GM18873 (cell line): ENCODE data around the gene NBAS.
"Not testable (repeated sequence)": the region's sequence is repeated elsewhere in the genome, so short reads cannot be mapped to it uniquely, and the experiment has no call there.

Source experiments
- ATAC-seq: cut with Tn5 transposase; IDR thresholded peaks from one replicate; pipeline ENCODE4 v1.9.1; 2021; ENCODE audit warnings: mild to moderate bottlenecking, moderate library complexity, moderate number of reproducible peaks; ENCODE audit not compliant: unreplicated experiment, low FRiP score

The NBAS gene

DNA sequence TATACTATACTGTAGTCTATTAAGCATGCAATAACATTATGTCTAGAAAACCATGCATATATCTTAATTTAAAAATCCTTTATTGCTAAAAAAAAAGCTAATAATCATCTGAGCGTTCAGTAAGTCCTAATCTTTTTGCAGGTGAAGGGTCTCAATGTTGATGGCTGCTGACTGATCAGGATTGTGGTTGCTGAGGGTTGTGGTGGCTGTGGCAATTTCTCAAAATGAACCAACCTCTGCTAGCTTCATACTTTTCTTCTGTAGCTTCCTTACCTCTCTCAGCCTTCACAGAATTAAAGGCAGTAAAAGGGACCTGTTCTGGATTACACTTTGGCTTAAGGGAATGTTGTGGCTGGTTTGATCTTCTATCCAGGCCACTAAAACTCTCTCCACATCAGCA, 235.8 kb downstream of the NBAS start:
- no peak for ATAC-seq

DNA sequence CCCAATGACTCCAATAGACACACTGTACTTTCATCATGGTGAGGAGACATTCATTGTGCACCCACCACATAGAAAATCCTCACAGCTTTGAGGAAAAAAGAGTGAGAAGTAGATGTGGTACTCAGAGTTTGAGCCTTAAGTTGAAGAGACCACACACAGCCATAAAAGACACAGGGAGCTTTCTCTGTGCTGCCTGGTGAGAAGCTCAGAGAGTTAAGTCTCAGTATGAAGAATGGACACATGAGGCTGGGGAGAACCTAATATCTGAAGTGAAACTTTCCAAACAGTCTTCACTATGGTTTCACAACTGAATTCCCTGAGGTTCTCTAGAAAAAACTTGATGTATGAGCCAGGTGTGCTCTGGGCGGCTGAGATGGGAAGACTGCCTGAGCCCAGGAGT, 237.9 kb downstream of the NBAS start:
- no peak for ATAC-seq

DNA sequence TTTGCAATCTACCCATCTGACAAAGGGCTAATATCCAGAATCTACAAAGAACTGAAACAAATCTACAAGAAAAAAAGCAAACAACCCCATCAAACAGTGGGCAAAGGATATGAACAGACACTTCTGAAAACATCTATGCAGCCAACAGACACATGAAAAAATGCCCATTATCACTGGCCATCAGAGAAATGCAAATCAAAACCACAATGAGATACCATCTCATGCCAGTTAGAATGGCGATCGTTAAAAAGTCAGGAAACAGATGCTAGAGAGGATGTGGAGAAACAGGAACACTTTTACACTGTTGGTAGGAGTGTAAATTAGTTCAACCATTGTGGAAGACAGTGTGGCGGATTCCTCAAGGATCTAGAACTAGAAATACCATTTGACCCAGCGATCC, 239.7 kb downstream of the NBAS start:
- not testable (repeated sequence) for ATAC-seq

DNA sequence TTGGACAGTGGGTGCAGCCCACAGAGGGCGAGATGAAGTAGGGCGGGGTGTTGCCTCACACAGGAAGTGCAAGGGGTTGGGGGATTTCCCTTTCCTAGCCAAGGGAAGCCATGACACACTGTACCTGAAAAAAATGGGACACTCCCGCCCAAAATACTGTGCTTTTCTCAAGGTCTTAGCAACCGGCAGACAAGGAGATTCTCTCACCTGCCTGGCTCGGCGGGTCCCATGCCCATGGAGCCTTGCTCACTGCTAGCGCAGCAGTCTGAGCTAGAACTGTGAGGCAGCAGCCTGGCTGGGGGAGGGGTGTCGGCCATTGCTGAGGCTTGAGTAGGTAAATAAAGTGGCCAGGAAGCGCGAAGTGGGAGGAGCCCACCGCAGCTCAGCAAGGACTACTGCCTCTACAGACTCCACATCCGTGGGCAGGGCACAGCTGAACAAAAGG, 244.7 kb downstream of the NBAS start:
- ATAC-seq = no peak

DNA sequence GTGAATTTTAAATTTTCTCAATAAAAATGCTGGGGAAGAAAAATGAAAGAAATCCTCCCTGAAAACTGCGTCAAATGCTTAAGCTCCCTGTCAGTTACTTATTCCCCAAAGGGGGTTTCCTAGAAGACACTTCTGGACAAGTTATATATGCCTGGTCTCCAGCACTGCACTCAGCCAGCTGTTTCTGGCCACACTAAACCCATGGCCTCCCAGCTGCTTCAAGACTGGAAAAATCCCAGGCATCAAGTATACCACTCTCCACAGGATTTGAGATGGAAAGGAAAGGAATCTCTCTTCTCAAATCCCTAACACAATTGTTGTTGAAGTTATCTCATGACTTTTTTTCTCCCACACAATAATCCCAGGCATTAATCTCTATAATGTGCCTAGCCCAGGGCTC, 245.7 kb downstream of the NBAS start:
- ATAC-seq = no peak

DNA sequence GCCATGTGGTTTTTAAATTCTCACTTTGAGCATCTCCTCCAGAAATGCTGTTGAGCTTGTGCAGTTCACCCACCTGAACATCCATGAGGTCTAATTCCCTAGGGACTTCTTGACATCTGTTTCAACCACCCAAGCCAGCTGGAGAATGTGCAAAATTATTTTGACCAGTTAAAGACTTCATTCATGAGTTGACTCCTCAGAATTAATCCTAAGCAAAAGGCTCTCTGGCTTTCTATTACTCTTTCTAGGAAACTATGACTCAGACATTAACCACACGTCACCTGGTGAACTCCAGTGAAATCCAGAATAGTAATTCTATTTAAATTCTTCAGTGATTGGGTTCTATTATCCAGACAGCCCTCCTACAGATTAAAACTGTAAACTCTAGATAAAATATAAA, 247.5 kb downstream of the NBAS start:
- ATAC-seq = peak; percentile 64

DNA sequence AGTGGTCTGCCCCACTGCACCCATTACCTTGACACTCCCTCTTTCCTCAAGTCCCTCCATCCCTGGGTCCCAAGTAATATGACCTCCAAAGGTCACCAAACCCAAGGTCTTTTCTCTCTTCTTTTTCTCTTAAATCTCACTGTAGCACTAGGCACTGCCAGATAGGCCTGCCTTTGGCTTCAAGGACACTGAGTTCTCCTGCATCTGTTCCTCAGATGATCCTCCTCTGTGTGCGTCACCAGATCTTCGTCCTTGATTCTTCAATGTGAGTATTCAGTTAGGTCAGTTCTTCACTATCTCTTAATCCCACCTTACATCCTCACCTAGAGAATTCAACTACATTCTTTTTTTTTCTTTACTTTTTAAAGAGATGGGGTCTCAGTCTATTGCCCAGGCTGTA, 249.2 kb downstream of the NBAS start:
- no peak for ATAC-seq

DNA sequence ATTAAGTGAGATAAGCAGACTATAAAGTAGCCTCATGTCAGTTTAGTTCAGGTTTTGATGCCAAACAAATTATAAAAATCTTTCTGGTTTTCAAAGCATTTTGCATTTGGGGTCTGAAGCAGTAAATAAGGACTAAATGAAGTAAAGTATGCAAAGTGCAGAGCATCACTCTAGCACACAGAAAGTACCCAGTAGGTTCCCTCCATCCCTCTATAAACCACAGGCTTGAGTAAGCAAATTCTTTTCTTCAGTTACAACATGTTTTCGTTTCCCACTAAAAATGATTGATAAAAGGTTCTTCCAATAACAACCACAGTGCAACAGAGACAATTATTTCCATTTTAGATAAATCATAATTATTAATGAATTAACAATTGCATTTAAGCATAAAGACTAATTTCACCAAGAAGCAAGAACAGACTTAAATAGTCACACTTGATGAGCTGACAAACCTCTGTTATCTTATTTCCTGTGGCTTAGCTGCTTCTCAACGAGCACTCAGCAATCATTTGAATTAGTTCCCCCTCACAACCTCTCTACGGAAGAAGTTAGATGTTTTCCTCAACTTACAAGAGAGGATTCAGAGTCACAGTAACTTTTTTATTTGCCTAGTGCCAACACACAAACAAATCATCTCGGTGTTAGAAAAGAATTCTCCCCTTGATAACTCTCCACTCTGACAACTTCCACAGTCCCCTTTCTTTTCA, 249.8 kb downstream of the NBAS start:
- ATAC-seq = peak; percentile 66

DNA sequence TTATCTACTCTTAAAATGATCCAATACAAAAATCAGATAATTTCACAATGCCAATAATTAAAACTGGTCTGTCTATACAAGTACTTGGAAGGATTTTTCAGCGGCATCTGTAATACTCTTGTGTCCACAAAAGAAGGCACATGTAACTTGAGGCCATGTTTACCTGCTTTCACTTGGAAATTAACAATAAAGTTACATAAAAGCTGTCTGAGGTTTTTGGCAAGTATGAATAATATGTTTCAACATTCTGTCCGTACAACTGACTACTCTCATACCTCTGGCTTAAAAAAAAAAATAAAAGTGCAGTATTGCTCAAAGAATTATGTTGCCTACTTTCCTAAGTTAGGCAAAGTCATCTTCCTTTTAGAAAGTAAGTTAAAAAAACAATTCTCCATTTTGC, 253.6 kb downstream of the NBAS start:
- ATAC-seq = no peak

DNA sequence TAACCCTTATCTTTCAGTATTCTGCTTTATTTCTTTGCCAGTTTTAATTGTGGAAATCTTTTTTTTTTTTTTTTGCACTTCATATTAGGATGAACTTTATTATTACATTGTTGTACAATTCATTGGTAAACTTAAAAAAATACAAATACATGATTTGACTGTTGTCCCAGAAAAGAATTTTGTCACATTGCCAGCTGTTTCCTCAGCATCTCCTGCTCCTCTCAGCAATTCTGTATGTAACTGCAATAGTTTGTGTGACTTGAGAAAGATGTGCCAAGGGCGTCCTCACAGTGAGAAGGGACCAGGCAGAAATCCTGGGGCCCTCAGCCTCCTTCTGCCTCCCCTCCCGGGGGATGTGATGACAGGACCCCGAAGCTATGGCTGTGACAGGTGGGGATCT, 254.4 kb downstream of the NBAS start:
- ATAC-seq = no peak

DNA sequence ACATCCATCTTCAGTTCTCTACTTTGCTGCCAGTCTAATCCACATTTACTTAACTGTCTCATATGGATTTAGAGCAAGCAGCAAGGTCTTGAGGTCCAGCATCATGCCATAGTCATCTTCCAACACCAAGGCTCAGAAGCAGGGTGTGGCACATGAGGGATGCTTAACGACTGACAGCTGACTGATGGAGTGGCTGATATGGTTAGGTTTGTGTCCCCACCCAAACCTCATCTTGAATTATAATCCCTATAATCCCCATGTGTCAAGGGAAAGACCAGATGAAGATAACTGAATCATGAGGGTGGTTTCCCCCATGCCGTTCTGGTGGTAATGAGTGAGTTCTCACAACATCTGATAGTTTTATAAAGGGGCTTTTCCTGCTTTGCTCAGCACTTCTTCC, 257.3 kb downstream of the NBAS start:
- ATAC-seq = no peak

DNA sequence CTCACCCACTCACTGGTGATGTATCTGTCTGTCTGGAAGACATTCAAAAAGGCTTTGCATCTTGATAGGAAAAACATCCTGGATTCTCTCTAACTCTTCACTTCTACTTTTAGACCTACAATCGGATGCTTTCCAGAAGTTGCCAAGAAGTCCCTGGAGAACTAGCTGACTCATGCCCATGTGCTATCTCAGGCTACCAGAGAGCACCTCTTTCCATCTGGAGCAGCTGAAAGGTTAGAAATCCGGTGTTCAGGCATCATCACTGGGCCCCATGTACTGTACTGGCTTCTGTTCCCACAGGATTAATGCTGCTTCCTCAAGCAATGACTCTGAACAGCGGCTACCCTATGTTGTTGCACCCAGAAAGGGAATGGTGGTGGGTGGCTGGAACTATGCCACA, 259.0 kb downstream of the NBAS start:
- ATAC-seq = no peak

DNA sequence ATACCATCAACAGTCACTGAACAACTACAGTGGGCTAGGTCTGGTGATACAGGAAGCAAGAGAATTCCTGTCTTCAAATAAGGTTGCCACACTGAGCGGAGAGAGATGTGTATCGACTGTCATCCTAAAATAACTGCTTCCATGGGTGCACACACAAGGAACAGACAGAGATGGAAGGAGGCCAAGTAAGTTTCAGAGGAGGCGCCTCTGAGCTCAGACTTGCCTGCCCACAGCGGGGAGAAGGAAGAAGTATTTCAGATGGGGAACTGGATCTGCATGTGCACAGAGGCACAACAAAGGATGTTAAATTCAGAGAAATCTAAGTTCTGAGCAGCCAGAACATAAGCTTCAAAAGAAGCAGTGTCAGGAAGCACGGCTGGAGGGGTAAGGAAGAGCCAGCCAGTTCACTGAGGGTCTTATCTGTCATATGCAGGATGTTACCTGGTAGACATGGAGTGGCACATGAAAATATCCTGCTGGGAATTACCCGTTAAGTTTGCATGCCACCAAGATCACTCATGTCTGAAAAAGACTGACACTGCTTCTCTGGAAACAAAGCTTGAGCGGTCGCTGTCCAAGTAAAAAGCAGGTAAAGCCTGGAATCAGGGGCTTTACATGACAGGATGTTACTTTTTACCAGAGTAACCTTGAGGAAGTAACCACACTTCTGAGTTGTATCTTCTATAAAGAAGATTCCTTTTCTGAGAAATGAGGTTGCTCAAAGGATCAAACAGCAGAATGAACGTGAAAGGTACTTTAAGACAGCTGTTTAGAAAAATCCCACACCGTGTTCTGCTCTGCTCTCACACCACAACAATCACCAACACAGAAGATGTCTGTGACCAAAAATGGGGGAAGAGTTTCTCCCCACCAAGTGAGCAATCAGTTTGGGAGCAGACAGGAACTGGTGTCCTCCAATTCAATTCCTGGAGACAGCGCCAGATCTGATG, 260.2 kb downstream of the NBAS start:
- ATAC-seq = no peak

DNA sequence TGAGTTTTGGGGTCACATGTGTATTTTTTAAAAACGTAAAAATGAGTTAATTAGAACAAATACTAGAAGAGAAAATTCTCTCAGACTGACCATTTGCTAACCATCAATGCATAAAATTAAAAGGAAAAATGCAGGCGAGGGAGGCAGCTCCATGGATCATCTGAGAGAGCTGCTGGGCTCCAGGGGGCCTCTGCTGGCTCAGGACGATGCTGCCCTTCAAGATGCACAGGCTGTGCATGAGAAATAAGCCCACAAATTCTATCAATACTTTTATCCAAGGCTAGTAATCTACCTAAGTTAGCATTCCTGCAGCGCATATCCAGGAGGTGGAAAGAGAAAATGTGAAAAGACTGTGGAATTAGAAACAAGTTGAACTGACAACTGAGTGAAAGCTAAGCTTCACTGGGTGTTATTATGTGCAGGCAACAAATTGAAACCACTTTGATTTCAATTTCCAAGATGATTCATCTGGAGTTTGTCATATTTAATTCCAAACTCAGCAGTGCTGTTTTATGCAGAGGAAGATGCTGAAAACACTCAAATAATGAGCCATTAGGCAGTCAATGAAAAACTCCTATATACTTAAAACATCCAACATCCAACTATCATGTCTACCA, 261.1 kb downstream of the NBAS start:
- no peak for ATAC-seq

DNA sequence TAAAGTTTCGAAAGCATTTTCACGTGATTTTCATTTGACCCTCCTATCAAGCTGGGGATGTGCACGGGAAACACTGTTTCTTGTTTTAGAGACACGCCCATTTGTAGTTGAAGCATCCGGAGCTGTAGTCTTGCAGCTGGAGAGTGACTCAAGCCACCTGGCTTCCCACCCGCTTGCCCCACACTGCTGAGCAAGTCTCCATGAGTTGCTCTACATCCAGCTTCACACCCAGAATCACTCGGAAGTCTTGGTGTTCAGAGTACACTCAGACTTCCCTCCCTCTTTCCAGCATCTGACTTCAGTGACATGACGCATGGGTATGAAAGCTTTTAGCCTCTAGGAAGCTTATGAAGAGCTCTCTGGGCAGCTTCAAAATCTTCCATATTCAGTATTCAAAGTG, 262.4 kb downstream of the NBAS start:
- ATAC-seq = no peak

DNA sequence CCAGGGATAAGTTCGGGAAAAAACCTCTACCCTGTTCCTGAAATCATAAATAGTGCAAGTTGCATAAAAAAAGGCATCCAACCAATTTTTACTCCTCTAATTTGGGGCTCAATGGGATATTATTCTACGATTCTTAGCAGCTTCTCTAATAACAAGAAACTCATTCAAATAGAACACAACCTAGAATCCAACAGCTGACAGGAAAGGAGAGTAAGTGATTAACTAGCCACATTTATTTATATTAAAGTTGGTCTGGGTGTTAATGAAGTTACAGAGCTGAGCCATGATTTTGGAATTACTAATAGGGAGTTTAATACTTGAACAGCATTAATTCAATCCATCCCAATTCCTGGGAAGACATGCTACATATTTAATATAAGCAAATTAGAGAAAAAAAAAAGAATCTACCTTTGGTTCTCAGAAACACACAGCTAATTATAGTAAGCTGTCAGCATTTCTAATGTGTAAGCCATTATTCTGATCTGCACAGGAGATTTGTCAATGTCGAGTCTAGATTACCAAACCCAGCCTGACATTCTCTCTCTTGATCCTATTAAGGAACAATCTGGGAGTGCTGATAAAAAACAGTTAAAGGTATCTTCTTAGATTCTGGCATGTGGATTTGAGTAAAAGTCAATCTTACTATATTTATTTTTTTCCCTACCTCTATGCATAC, 267.7 kb downstream of the NBAS start:
- peak; percentile 86 for ATAC-seq

DNA sequence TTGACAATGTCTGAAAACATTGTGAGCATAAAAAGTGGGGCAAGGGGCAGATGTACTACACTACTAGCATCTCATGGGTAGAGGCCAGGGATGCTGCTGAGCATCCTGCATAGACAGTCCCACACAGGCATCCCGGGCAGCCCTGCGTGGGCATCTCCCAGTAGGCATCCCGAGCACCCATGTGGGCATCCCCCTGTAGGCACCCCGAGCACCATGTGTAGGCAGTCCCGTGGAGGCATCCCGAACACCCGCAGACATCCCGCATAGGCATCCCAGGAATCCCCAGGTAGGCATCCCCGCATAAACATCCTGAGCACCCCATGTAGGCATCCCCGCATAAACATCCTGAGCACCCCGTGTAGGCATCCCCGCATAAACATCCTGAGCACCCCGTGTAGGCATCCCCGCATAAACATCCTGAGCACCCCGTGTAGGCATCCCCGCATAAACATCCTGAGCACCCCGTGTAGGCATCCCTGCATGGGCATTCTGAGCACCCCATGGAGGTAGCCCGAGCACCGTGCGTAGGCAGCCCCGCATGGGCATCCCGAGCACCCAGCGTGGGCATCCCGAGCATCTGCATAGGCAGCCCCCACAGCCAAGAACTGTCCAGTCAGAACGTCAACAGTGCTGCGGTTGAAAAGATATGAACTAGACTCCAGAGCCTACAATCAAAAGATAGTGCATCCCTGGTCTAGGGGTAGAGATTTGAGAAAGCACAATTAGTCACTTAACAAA, 273.5 kb downstream of the NBAS start:
- ATAC-seq = no peak

DNA sequence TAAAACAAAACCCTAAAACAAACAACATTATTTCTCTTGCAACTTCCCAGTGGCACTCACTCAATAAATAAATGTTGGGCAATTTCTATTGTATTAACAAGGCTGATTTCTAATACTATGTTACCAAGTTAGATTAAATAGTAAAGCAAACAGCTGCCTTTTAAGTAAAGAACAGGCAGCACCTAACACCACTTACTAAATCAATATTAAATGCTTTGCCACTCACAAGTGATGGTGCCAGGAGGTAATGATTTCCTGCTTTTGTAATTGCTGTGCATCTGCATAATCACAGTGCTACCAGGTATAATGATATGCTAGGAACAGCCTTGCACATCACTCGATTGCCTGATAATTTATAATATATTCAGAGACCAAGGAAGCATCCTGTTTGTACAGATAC, 276.5 kb downstream of the NBAS start:
- no peak for ATAC-seq

DNA sequence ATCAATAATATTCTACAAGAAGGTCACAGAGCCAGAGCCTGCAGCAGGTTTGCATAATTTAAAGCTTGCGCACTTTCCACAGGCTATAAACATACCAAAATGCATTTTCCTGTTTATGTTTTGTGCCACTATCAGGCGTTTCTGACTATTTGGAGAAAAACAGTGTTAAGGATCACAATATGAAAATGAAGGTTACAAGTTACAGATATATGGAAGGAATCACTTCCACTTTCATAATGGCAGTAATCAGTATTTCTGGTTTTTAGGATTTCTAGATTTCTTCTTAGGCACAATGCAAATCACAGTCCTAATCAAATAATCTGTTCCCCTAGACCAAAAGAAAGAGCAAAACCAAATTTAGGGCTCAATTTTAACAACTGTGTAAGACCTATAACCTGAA, 279.5 kb downstream of the NBAS start:
- no peak for ATAC-seq

DNA sequence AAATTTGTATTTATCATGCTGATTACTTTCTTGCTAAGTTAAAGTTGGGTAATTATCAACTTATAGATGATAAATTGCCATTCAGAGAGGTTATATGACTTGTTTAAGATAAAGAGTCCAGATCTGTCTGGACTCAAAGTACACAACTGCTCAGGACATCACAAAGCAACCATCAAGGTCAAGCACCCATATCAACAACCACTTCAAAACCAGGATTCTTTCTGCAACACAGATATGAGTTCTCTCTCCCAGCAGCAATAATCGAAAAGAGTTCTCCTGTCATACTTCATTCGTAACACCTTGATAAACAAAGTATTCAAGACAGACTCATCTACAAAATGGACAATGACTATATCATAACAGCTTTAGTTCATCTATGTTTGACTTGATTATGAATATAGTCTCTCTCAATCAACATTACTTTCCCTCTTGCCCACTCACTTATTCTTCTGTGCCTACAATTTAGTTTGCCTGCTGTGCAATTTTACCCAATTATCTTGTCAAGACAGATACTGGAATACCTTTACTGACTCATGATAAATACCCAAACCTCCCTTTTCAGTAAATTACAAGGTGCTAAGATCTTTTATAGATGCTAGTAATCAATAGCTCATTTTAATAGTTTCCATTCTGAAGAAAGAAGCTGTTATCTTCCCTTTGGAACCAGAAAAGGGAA, 281.8 kb downstream of the NBAS start:
- no peak for ATAC-seq
